H1 (cell line): ENCODE measurements around the gene PRIMPOL.

ENCODE experiments used
- CBX5 ChIP-seq: fragments of 300-800, 300-1000 bp; sonication (generic); IDR thresholded peaks from 2 replicates; pipeline ENCODE4 v1.7.1; 2016; ENCODE audit warnings: antibody characterized with exemption, low read length, low read depth
- CHD1 ChIP-seq: IDR thresholded peaks from 2 replicates; pipeline ENCODE4 v1.6.1; 2012; ENCODE audit warnings: low read depth, low read length, improper control_type of control experiment
- JUND ChIP-seq: IDR thresholded peaks from 2 replicates; pipeline ENCODE4 v1.6.1; 2011; ENCODE audit warnings: mild to moderate bottlenecking, improper control_type of control experiment, low read length
- MAFK ChIP-seq: IDR thresholded peaks from 2 replicates; pipeline ENCODE4 v1.6.1; 2012; ENCODE audit warnings: low read depth, mild to moderate bottlenecking, improper control_type of control experiment, low read length
- POLR2AphosphoS5 ChIP-seq: IDR thresholded peaks from 2 replicates; pipeline ENCODE4 v1.6.1; 2011; ENCODE audit warnings: low read depth, low read length
- RFX5 ChIP-seq: IDR thresholded peaks from 2 replicates; pipeline ENCODE4 v1.6.1; 2011; ENCODE audit warnings: low read depth, low read length, improper control_type of control experiment, borderline replicate concordance
- TAF7 ChIP-seq: optimal IDR thresholded peaks from 2 replicates; pipeline ENCODE3; 2011; ENCODE audit warnings: low read depth, mild to moderate bottlenecking, inconsistent platforms, low read length, moderate library complexity, borderline replicate concordance
- TF ChIP-seq, protein P1 (sequence below), 3 experiments: IDR thresholded peaks; 1 replicate in 2 of 3; 2 replicates in 1 of 3; pipeline versions ENCODE4 v1.5.1 to v1.6.1; 2011; ENCODE audit warnings: low read length in 3 of 3, mild to moderate bottlenecking in 3 of 3, inconsistent platforms in 2 of 3, low read depth in 1 of 3, moderate library complexity in 1 of 3; ENCODE audit not compliant: insufficient read depth in 1 of 3; ENCODE audit errors: control extremely low read depth in 1 of 3
- TF ChIP-seq, protein P2 (sequence below): IDR thresholded peaks from 2 replicates; pipeline ENCODE4 v1.6.1; 2012; ENCODE audit warnings: inconsistent platforms
- TF ChIP-seq, protein P3 (sequence below): IDR thresholded peaks from 2 replicates; pipeline ENCODE4 v1.6.1; 2011; ENCODE audit warnings: low read length, improper control_type of control experiment

DNA sequence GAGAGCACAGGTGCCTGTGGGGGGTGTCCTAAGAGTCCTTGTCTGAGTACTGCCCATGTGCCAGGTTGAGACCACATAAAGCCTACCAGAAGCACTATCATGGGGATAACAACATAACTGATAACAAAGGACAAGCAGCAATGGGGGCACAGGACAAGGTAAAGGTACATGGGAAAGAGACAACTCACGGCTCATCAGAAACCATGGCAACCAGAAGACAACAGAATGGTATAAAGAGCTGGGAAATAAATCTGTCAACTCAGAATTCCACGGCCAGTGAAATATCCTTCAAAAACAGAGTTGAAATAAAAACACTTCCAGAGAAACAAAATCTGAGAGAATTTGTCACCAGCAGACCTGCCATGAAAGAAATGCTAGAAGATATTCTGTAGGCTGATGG is 64.3 kb downstream of the PRIMPOL start:
- TF ChIP-seq MAFK (no peak), CBX5 (no peak), TAF7 (no peak), CHD1 (no peak), JUND (no peak), RFX5 (no peak), POLR2AphosphoS5 (no peak)
- TF ChIP-seq, protein P1, sequence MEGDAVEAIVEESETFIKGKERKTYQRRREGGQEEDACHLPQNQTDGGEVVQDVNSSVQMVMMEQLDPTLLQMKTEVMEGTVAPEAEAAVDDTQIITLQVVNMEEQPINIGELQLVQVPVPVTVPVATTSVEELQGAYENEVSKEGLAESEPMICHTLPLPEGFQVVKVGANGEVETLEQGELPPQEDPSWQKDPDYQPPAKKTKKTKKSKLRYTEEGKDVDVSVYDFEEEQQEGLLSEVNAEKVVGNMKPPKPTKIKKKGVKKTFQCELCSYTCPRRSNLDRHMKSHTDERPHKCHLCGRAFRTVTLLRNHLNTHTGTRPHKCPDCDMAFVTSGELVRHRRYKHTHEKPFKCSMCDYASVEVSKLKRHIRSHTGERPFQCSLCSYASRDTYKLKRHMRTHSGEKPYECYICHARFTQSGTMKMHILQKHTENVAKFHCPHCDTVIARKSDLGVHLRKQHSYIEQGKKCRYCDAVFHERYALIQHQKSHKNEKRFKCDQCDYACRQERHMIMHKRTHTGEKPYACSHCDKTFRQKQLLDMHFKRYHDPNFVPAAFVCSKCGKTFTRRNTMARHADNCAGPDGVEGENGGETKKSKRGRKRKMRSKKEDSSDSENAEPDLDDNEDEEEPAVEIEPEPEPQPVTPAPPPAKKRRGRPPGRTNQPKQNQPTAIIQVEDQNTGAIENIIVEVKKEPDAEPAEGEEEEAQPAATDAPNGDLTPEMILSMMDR (IDR thresholded peaks at IDR 0.05; ENCODE audit: control extremely low read depth in 1 of 3, insufficient read depth in 1 of 3, low read depth in 1 of 3, low read length in 3 of 3): no peak
- TF ChIP-seq, protein P2, sequence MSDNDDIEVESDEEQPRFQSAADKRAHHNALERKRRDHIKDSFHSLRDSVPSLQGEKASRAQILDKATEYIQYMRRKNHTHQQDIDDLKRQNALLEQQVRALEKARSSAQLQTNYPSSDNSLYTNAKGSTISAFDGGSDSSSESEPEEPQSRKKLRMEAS: no peak
- TF ChIP-seq, protein P3, sequence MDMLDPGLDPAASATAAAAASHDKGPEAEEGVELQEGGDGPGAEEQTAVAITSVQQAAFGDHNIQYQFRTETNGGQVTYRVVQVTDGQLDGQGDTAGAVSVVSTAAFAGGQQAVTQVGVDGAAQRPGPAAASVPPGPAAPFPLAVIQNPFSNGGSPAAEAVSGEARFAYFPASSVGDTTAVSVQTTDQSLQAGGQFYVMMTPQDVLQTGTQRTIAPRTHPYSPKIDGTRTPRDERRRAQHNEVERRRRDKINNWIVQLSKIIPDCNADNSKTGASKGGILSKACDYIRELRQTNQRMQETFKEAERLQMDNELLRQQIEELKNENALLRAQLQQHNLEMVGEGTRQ: no peak
